Measurements from ENCODE around the gene TRIM37. TPM values are rescaled to one million over a fixed set of nuclear protein-coding genes. Genes with fewer than 3 reads are reported as not detected.

Gene TRIM37
- total RNA-seq, 3 donors from 2014 or later = 25.6 to 27.0 (median 26.2) TPM

DNA sequence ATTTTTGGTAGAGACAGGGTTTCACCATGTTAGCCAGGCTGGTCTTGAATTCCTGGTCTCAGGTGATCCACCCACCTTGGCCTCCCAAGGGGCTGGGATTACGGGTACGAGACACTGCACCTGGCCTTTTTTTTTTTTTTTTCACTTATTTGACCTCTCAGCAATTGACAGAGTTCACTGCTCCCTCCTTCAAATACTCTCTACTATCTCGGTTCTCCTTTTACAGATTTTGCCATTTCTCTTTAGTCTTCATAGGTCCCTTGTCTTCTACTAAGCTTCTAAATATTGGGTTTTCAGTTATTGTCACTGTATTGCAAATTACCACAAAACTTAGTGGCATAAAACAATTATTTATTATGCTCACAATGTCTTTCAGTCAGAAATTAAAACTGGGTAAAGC lies 159.3 kb downstream of the TRIM37 start:
- ATAC-seq (no peak), DNase-seq (no peak)
- peaks cover 11% of the 10 kb centered on the region for H3K27me3 Mint-ChIP-seq (ENCODE audit: low read depth)
- H3K36me3 Mint-ChIP-seq (ENCODE audit: insufficient read depth) = peaks cover 7% of the 10 kb centered on the region
- H3K4me3 Mint-ChIP-seq = no peak overlapping the region
- peaks cover 18% of the 10 kb centered on the region for H3K9me3 Mint-ChIP-seq
- no peaks in the 10 kb centered on the region for H3K4me1 Mint-ChIP-seq (ENCODE audit: low read depth)

DNA sequence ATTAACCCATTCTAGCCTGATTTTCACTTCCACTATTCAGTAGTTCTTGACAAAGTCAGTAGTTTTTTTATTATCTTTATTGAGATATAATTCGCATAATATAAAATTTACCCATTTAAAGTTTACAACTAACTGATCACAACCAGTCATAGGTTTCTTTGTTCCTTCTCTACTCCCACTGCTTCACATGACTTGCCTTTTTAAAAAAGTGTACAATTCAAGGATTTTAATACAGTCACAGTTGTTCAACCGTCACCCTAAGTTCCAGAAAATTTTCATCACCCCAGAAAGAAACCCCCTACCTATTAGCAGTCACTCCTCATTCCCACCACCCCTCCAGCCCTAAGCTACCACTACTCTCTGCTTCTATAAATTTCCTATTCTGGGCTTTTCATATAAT lies 162.5 kb downstream of the TRIM37 start:
- H3K9me3 Mint-ChIP-seq = peaks cover 2% of the 10 kb centered on the region
- ATAC-seq (no peak), DNase-seq (no peak)
- peaks cover 8% of the 10 kb centered on the region for H3K27me3 Mint-ChIP-seq (ENCODE audit: low read depth)
- no peaks in the 10 kb centered on the region for H3K4me1 Mint-ChIP-seq (ENCODE audit: low read depth)
- H3K4me3 Mint-ChIP-seq = no peak overlapping the region
- peaks cover 5% of the 10 kb centered on the region for H3K36me3 Mint-ChIP-seq (ENCODE audit: insufficient read depth)

DNA sequence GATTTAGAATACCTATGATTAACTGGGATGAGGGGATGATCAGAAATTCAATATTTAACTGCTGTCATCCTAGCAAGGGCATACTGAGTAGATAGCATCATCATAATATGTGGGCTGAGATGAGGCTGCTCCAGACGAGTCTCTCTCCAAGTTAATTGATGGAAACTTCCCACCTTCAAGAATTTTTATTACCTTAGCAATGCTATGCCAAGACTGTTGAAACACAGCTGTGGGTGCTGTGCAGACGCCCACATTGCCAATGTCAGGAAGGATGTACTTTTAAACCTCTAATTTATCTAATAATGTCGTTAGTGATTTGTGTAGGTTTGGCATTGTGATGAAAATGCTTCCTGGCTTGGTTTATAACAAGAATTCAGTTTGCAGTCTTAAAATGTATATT lies 170.4 kb downstream of the TRIM37 start:
- H3K4me3 Mint-ChIP-seq = no peak overlapping the region
- no peaks in the 10 kb centered on the region for H3K36me3 Mint-ChIP-seq (ENCODE audit: insufficient read depth)
- no peaks in the 10 kb centered on the region for H3K4me1 Mint-ChIP-seq (ENCODE audit: low read depth)
- DNase-seq (no peak), ATAC-seq (no peak)
- H3K9me3 Mint-ChIP-seq = no peaks in the 10 kb centered on the region
- H3K27me3 Mint-ChIP-seq (ENCODE audit: low read depth) = peaks cover 5% of the 10 kb centered on the region

DNA sequence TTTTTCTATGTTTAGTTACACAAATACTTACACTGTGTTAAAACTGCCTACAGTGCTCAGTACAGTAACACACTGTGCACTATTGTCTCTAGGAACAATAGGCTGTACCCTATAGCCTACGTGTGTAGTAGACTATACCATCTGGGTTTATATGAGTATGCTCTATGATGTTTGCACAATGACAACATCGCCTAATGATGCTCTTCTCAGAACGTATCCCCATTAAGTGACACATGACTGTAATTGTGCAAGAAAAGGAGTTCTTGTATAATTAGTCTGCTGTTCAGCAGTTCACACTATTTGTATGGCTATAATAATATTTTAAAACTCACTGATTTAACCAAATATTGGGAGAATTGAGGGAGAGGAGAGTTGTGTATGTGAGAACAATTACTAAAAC lies 173.7 kb downstream of the TRIM37 start:
- no peaks in the 10 kb centered on the region for H3K4me1 Mint-ChIP-seq (ENCODE audit: low read depth)
- peaks cover 11% of the 10 kb centered on the region for H3K27me3 Mint-ChIP-seq (ENCODE audit: low read depth)
- no peaks in the 10 kb centered on the region for H3K9me3 Mint-ChIP-seq
- H3K36me3 Mint-ChIP-seq (ENCODE audit: insufficient read depth) = no peaks in the 10 kb centered on the region
- no peak for ATAC-seq
- DNase-seq = no peak
- H3K4me3 Mint-ChIP-seq = no peak overlapping the region

Other genes with a start within 250 kb of the TRIM37 start
- gene SKA2, start 48.3 kb upstream of the TRIM37 start, total RNA-seq = 10 to 100 TPM; 30.9 to 35.5 (median 33.4) TPM
- gene PRR11, start 48.9 kb upstream of the TRIM37 start, total RNA-seq = 1 to 10 TPM; 1.8 to 2.3 (median 1.8) TPM
- gene SMG8, start 103.2 kb upstream of the TRIM37 start, total RNA-seq = 10 to 100 TPM; 21.1 to 23.0 (median 21.5) TPM
- gene GDPD1, start 113.6 kb upstream of the TRIM37 start, total RNA-seq = 1 to 10 TPM in 2 of 3 donors, under 1 TPM in 1; 0.84 to 1.2 (median 1.1) TPM
- 1 to 10 TPM; 1.3 to 3.1 (median 1.8) TPM for gene YPEL2, start 224.8 kb upstream of the TRIM37 start, total RNA-seq

Data from activated T-cell treated with anti-CD3 and anti-CD28 coated beads, Interleukin-2, amount 50 U/mL, for 4 hours (primary cell).